HCT116 (cell line): ENCODE results near the gene HMCN2. TPM values are rescaled to one million over a fixed set of nuclear protein-coding genes. Genes with fewer than 3 reads are reported as not detected.

Experiments used
- ATAC-seq: fragments of 200-7000 bp; cut with Tn5 transposase; 2 replicates; pipeline ENCODE4 v1.9.1; 2020; ENCODE audit warnings: mild to moderate bottlenecking, moderate library complexity
- BruUV-seq: library from RNA; stranded (reverse); fragments of 400-500 nt; replicated peaks from 2 replicates; lab custom pipeline; 2021; lab: Mats Ljungman, UMichigan
- CTCF ChIA-PET: fragments of 300-600 bp; sonication (Branson Sonifier 250); formaldehyde crosslinking; loops from one replicate; lab custom pipeline; 2021; ENCODE audit warnings: antibody characterized with exemption; lab: Charles Lee
- POLR2A ChIA-PET: fragments of 300-600, 350-600 bp; sonication (Branson Sonifier 250); formaldehyde crosslinking; loops from one replicate; lab custom pipeline; 2021; ENCODE audit warnings: antibody characterized with exemption; lab: Charles Lee
- RAD21 ChIA-PET, 2 experiments: fragments of 300-600 bp; sonication (Branson Sonifier 250); formaldehyde crosslinking; loops; one replicate each; lab custom pipeline; 2023; ENCODE audit warnings: low total read pairs in 2 of 2; ENCODE audit not compliant: uncharacterized antibody in 2 of 2, unreplicated experiment in 2 of 2, low non-redundant PET in 1 of 2; lab: Charles Lee
- DNase-seq: peaks from one replicate; pipeline ENCODE4 v3.0.0-alpha.2; 2010; ENCODE audit warnings: low read depth, low spot score
- H2AFZ ChIP-seq: fragments of 200-600 bp; shearing (Covaris generic), sonication (generic); 2 replicates; pipeline ENCODE4 v1.6.1; 2017; ENCODE audit warnings: low read depth, mixed run types, mixed read lengths, antibody characterized with exemption, low read length; ENCODE audit not compliant: poor library complexity, severe bottlenecking
- H3K27ac ChIP-seq: 2 replicates; pipeline ENCODE4 v1.5.1; 2012; ENCODE audit warnings: low read depth, low read length
- H3K27me3 ChIP-seq: fragments of 200-600 bp; sonication (generic); 2 replicates; pipeline ENCODE4 v1.6.1; 2016; ENCODE audit warnings: mixed run types, low read length, mixed read lengths; ENCODE audit not compliant: insufficient read depth
- H3K36me3 ChIP-seq, 2 experiments: fragments of 200-500 bp in 1 of 2; fragments of 200-600 bp in 1 of 2; sonication (Bioruptor generic) in 1 of 2; sonication (generic) in 1 of 2; 2 replicates each; pipeline versions ENCODE4 v1.5.1 to v1.6.1; 2014 to 2016; ENCODE audit warnings: low read length in 2 of 2, inconsistent platforms in 1 of 2, mixed read lengths in 1 of 2, mixed run types in 1 of 2; ENCODE audit not compliant: insufficient read depth in 2 of 2, control insufficient read depth in 1 of 2
- H3K4me1 ChIP-seq, 2 experiments: fragments of 200-600 bp in 1 of 2; sonication (generic) in 1 of 2; 2 replicates each; pipeline versions ENCODE4 v1.5.1 to v1.6.1; 2012 to 2017; ENCODE audit warnings: low read length in 2 of 2, inconsistent platforms in 1 of 2, mild to moderate bottlenecking in 1 of 2, mixed read lengths in 1 of 2, mixed run types in 1 of 2, moderate library complexity in 1 of 2; ENCODE audit not compliant: insufficient read depth in 2 of 2, control insufficient read depth in 1 of 2
- H3K4me2 ChIP-seq: fragments of 200-600 bp; sonication (generic); 2 replicates; pipeline ENCODE4 v1.6.1; 2017; ENCODE audit warnings: mixed run types, low read length, mixed read lengths
- H3K4me3 ChIP-seq, 2 experiments: fragments of 200-600 bp in 1 of 2; sonication (generic) in 1 of 2; replicated peaks in 1 of 2; 2 replicates each; pipeline ENCODE4 v1.5.1; 2011 to 2016; ENCODE audit warnings: low read length in 2 of 2, control low read depth in 1 of 2, low read depth in 1 of 2, mild to moderate bottlenecking in 1 of 2, mixed read lengths in 1 of 2, mixed run types in 1 of 2
- H3K79me2 ChIP-seq: fragments of 200-600 bp; sonication (generic); 2 replicates; pipeline ENCODE4 v1.6.1; 2017; ENCODE audit warnings: mild to moderate bottlenecking, mixed run types, low read length, moderate library complexity, mixed read lengths; ENCODE audit not compliant: insufficient read depth
- H3K9ac ChIP-seq: fragments of 200-600 bp; sonication (generic); 2 replicates; pipeline ENCODE4 v1.6.1; 2016; ENCODE audit warnings: low read length, mixed read lengths
- H3K9me2 ChIP-seq: fragments of 200-600 bp; sonication (generic), shearing (Covaris generic); 2 replicates; pipeline ENCODE4 v1.6.1; 2017; ENCODE audit warnings: mixed run types, mild to moderate bottlenecking, moderate library complexity; ENCODE audit not compliant: insufficient read depth
- H3K9me3 ChIP-seq, 2 experiments: fragments of 200-500 bp in 1 of 2; fragments of 200-600 bp in 1 of 2; sonication (Bioruptor generic) in 1 of 2; sonication (generic) in 1 of 2; 2 replicates each; pipeline ENCODE4 v1.6.1; 2014 to 2017; ENCODE audit warnings: low read length in 2 of 2, mixed read lengths in 2 of 2, inconsistent platforms in 1 of 2, low read depth in 1 of 2, mild to moderate bottlenecking in 1 of 2, mixed run types in 1 of 2, moderate library complexity in 1 of 2; ENCODE audit not compliant: control insufficient read depth in 1 of 2, insufficient read depth in 1 of 2
- H4K20me1 ChIP-seq: fragments of 200-600 bp; sonication (generic), shearing (Covaris generic); 2 replicates; pipeline ENCODE4 v1.6.1; 2017; ENCODE audit warnings: mixed run types, mild to moderate bottlenecking, moderate library complexity; ENCODE audit not compliant: insufficient read depth
- CEBPB ChIP-seq: IDR thresholded peaks from 2 replicates; pipeline ENCODE4 v1.6.1; 2012; ENCODE audit warnings: low read depth
- EGR1 ChIP-seq: IDR thresholded peaks from 2 replicates; pipeline ENCODE4 v1.6.1; 2012; ENCODE audit warnings: low read depth
- ELF1 ChIP-seq: IDR thresholded peaks from 2 replicates; pipeline ENCODE4 v1.6.1; 2012; ENCODE audit warnings: low read depth, borderline replicate concordance
- EZH2 ChIP-seq: fragments of 200-600 bp; sonication (generic); IDR thresholded peaks from 2 replicates; pipeline ENCODE4 v1.6.1; 2017; ENCODE audit warnings: antibody characterized with exemption, mixed run types
- EZH2phosphoT487 ChIP-seq: fragments of 200-600 bp; IDR thresholded peaks from 2 replicates; pipeline ENCODE4 v1.6.1; 2018; ENCODE audit warnings: antibody characterized with exemption, borderline replicate concordance
- JUND ChIP-seq: IDR thresholded peaks from 2 replicates; pipeline ENCODE4 v1.6.1; 2012
- POLR2A ChIP-seq: IDR thresholded peaks from 2 replicates; pipeline ENCODE4 v1.7.0; 2011; ENCODE audit warnings: borderline replicate concordance; ENCODE audit not compliant: insufficient read depth, insufficient read length; ENCODE audit errors: extremely low read depth
- POLR2AphosphoS5 ChIP-seq: IDR thresholded peaks from 2 replicates; pipeline ENCODE4 v1.6.1; 2011; ENCODE audit warnings: mild to moderate bottlenecking, low read depth, low read length, moderate library complexity
- RAD21 ChIP-seq: IDR thresholded peaks from 2 replicates; pipeline ENCODE4 v1.6.1; 2012; ENCODE audit warnings: low read depth, mild to moderate bottlenecking
- SIN3A ChIP-seq: IDR thresholded peaks from 2 replicates; pipeline ENCODE4 v1.6.1; 2012; ENCODE audit warnings: low read depth
- SP1 ChIP-seq: IDR thresholded peaks from 2 replicates; pipeline ENCODE4 v1.6.1; 2012; ENCODE audit warnings: low read depth
- SRF ChIP-seq: IDR thresholded peaks from 2 replicates; pipeline ENCODE4 v1.6.1; 2012; ENCODE audit warnings: low read depth
- TCF7L2 ChIP-seq: IDR thresholded peaks from 2 replicates; pipeline ENCODE4 v1.7.0; 2011; ENCODE audit warnings: borderline replicate concordance, inconsistent platforms; ENCODE audit not compliant: insufficient read depth, insufficient read length; ENCODE audit errors: extremely low read depth
- YY1 ChIP-seq: IDR thresholded peaks from 2 replicates; pipeline ENCODE4 v1.6.1; 2011; ENCODE audit warnings: low read length, low read depth, moderate library complexity, mild to moderate bottlenecking; ENCODE audit not compliant: insufficient replicate concordance; ENCODE audit errors: extremely low read depth
- ZFX ChIP-seq: fragments of 450-650 bp; IDR thresholded peaks from 2 replicates; pipeline ENCODE4 v1.6.1; 2017
- ZNF274 ChIP-seq: fragments of 200-500 bp; sonication (Bioruptor generic); IDR thresholded peaks from 2 replicates; pipeline ENCODE4 v1.6.1; 2014; ENCODE audit warnings: mild to moderate bottlenecking, low read depth, low read length, inconsistent platforms
- intact Hi-C: fragments of 100-400 bp; cut with micrococcal nuclease; formaldehyde crosslinking; loops from 2 replicates; pipeline ENCODE4 v1.10.0; 2022
- total RNA-seq: library from RNA; stranded (reverse); gene quantifications from one replicate; pipeline ENCODE4 v1.2.1, GENCODE V29; 2021; ENCODE audit not compliant: unreplicated experiment
- TF ChIP-seq, protein P1 (sequence below): IDR thresholded peaks from 2 replicates; pipeline ENCODE4 v1.6.1; 2011; ENCODE audit warnings: mild to moderate bottlenecking, low read length, moderate library complexity; ENCODE audit not compliant: insufficient replicate concordance; ENCODE audit errors: extremely low read depth
- TF ChIP-seq, protein P2 (sequence below), 3 experiments: fragments of 200-600 bp in 1 of 3; sonication (generic) in 1 of 3; IDR thresholded peaks in 2 of 3; conservative IDR thresholded peaks in 1 of 3; 2 replicates each; pipeline ENCODE4 v1.5.1; 2012 to 2017; ENCODE audit warnings: low read depth in 2 of 3, low read length in 2 of 3, antibody characterized with exemption in 1 of 3, borderline replicate concordance in 1 of 3, control low read depth in 1 of 3, mild to moderate bottlenecking in 1 of 3, mixed read lengths in 1 of 3, mixed run types in 1 of 3, moderate library complexity in 1 of 3; ENCODE audit not compliant: insufficient read depth in 1 of 3
- TF ChIP-seq, protein P3 (sequence below): IDR thresholded peaks from 2 replicates; pipeline ENCODE4 v1.6.1; 2012

The HMCN2 gene
- total RNA-seq, 1 experiment from 2014 or later = 0.22 TPM

DNA sequence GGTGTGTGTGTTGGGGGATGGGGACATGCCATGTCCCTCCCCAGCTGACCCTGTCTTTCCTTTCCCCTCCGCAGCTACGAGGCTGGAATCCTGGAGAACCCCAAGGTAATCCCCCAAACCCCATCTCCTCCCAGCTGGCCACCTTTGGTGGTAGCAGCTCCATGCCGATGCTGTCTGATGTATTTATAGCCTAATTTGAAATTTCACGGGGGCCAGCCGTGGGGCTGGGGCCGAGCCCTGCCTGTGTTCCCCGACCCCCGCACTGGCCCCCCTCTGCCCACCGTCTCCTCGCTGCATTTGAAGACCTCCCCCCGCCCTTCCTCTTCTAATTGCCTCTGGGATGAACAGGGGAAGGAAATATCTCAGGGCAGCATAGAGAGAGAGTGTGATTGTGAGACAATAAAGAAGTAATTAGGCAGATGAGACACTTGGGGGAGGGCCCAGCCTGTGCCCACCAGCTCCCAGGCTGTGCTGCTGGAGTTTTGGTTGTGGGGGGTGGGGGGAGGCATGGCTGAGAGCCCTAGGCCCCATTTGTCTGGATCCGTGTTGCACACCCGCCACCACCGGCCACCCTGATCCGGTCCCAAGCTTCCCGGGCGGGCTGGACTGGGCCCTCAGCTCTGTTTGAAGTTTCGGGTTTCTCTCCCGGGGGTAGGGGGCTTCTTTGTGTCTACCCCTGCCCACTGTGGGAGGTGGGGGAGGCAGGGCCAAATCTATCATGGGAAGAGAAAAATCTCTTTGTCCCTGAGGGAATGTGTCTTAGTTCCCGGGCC, 206.0 kb downstream of the HMCN2 start:
- CTCF ChIA-PET = no interaction called here
- H4K20me1 ChIP-seq = no peaks in the 10 kb centered on the region
- H3K4me1 ChIP-seq = no peaks in the 10 kb centered on the region
- no peaks in the 10 kb centered on the region for H3K9me2 ChIP-seq
- no peaks in the 10 kb centered on the region for H3K9me3 ChIP-seq
- no peaks in the 10 kb centered on the region for H3K27me3 ChIP-seq
- H3K79me2 ChIP-seq = no peaks in the 10 kb centered on the region
- TF ChIP-seq, protein P1, sequence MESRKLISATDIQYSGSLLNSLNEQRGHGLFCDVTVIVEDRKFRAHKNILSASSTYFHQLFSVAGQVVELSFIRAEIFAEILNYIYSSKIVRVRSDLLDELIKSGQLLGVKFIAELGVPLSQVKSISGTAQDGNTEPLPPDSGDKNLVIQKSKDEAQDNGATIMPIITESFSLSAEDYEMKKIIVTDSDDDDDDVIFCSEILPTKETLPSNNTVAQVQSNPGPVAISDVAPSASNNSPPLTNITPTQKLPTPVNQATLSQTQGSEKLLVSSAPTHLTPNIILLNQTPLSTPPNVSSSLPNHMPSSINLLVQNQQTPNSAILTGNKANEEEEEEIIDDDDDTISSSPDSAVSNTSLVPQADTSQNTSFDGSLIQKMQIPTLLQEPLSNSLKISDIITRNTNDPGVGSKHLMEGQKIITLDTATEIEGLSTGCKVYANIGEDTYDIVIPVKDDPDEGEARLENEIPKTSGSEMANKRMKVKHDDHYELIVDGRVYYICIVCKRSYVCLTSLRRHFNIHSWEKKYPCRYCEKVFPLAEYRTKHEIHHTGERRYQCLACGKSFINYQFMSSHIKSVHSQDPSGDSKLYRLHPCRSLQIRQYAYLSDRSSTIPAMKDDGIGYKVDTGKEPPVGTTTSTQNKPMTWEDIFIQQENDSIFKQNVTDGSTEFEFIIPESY = no peak
- TF ChIP-seq TCF7L2 (no peak), POLR2A (no peak), YY1 (no peak), EZH2 (no peak), SP1 (no peak), EZH2phosphoT487 (no peak), ZFX (no peak), ZNF274 (no peak), SRF (no peak), POLR2AphosphoS5 (no peak), EGR1 (no peak), JUND (no peak), SIN3A (no peak), ELF1 (no peak), RAD21 (no peak), CEBPB (no peak)
- TF ChIP-seq, protein P2, sequence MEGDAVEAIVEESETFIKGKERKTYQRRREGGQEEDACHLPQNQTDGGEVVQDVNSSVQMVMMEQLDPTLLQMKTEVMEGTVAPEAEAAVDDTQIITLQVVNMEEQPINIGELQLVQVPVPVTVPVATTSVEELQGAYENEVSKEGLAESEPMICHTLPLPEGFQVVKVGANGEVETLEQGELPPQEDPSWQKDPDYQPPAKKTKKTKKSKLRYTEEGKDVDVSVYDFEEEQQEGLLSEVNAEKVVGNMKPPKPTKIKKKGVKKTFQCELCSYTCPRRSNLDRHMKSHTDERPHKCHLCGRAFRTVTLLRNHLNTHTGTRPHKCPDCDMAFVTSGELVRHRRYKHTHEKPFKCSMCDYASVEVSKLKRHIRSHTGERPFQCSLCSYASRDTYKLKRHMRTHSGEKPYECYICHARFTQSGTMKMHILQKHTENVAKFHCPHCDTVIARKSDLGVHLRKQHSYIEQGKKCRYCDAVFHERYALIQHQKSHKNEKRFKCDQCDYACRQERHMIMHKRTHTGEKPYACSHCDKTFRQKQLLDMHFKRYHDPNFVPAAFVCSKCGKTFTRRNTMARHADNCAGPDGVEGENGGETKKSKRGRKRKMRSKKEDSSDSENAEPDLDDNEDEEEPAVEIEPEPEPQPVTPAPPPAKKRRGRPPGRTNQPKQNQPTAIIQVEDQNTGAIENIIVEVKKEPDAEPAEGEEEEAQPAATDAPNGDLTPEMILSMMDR (IDR thresholded peaks at IDR 0.05 in 2 of 3, conservative IDR thresholded peaks at IDR 0.05 in 1 of 3; ENCODE audit: borderline replicate concordance in 1 of 3, insufficient read depth in 1 of 3, low read depth in 2 of 3, low read length in 2 of 3) = no peak
- TF ChIP-seq, protein P3, sequence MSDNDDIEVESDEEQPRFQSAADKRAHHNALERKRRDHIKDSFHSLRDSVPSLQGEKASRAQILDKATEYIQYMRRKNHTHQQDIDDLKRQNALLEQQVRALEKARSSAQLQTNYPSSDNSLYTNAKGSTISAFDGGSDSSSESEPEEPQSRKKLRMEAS = no peak
- DNase-seq (no peak), ATAC-seq (no peak)
- RAD21 ChIA-PET = no interaction called here
- BruUV-seq = no TSS peak
- no peak overlapping the region for H3K4me2 ChIP-seq
- POLR2A ChIA-PET = no interaction called here
- H3K27ac ChIP-seq = no peak overlapping the region
- H2AFZ ChIP-seq = no peak overlapping the region
- intact Hi-C loops = no loop called here
- no peak overlapping the region for H3K4me3 ChIP-seq
- no peaks in the 10 kb centered on the region for H3K36me3 ChIP-seq
- no peak overlapping the region for H3K9ac ChIP-seq
